Keratinocyte (primary cell): ENCODE results near the gene SMIM14. TPM values are rescaled to one million over a fixed set of nuclear protein-coding genes. Genes with fewer than 3 reads are reported as not detected.

Experiments
- DNase-seq: peaks from one replicate; pipeline ENCODE4 v3.0.0-alpha.2; 2011; ENCODE audit warnings: low read depth, missing footprints, low spot score
- FAIRE-seq: peaks from 2 replicates; lab custom pipeline; 2011; peaks lifted over from hg19 to GRCh38; lab: Jason Lieb, UNC
- H2AFZ ChIP-seq: 2 replicates; pipeline ENCODE4 v1.6.0; 2012; ENCODE audit warnings: low read length, control low read depth, inconsistent platforms; ENCODE audit not compliant: control insufficient read depth
- H3K27ac ChIP-seq: 2 replicates; pipeline ENCODE4 v1.5.1; 2011; ENCODE audit warnings: low read length; ENCODE audit not compliant: control insufficient read depth, insufficient read depth
- H3K27me3 ChIP-seq: 3 replicates; pipeline ENCODE4 v1.6.0; 2011; ENCODE audit warnings: low read length; ENCODE audit not compliant: control insufficient read depth, insufficient read depth; ENCODE audit errors: extremely low read depth
- H3K36me3 ChIP-seq, 2 experiments: 2 replicates in 1 of 2; 3 replicates in 1 of 2; pipeline ENCODE4 v1.5.1; 2011; ENCODE audit warnings: low read length in 2 of 2, mild to moderate bottlenecking in 1 of 2; ENCODE audit not compliant: control insufficient read depth in 2 of 2, insufficient read depth in 2 of 2; ENCODE audit errors: extremely low read depth in 1 of 2
- H3K4me1 ChIP-seq: 3 replicates; pipeline ENCODE4 v1.5.1; 2011; ENCODE audit warnings: low read length; ENCODE audit not compliant: control insufficient read depth, insufficient read depth; ENCODE audit errors: extremely low read depth
- H3K4me2 ChIP-seq: 3 replicates; pipeline ENCODE4 v1.6.0; 2011; ENCODE audit warnings: low read depth, low read length; ENCODE audit not compliant: control insufficient read depth, insufficient read depth; ENCODE audit errors: extremely low read depth
- H3K4me3 ChIP-seq, 3 experiments: fragments of 200-600 bp in 1 of 3; sonication (generic) in 1 of 3; 2 replicates in 2 of 3; 3 replicates in 1 of 3; pipeline ENCODE4 v1.5.1; 2011 to 2016; ENCODE audit warnings: low read length in 3 of 3, mild to moderate bottlenecking in 3 of 3, control low read depth in 2 of 3, inconsistent platforms in 1 of 3, low read depth in 1 of 3, mixed read lengths in 1 of 3, mixed run types in 1 of 3, moderate library complexity in 1 of 3; ENCODE audit not compliant: control insufficient read depth in 2 of 3, insufficient read depth in 2 of 3; ENCODE audit errors: extremely low read depth in 1 of 3
- H3K79me2 ChIP-seq: 2 replicates; pipeline ENCODE4 v1.6.0; 2012; ENCODE audit warnings: low read length; ENCODE audit not compliant: control insufficient read depth, insufficient read depth
- H3K9ac ChIP-seq: 3 replicates; pipeline ENCODE4 v1.6.0; 2011; ENCODE audit warnings: low read length; ENCODE audit not compliant: control insufficient read depth, insufficient read depth; ENCODE audit errors: extremely low read depth
- H3K9me1 ChIP-seq: 3 replicates; pipeline ENCODE4 v1.6.0; 2011; ENCODE audit warnings: low read length; ENCODE audit not compliant: control insufficient read depth, insufficient read depth; ENCODE audit errors: extremely low read depth
- H3K9me3 ChIP-seq: 2 replicates; pipeline ENCODE4 v1.5.1; 2012; ENCODE audit warnings: low read depth, low read length; ENCODE audit not compliant: control insufficient read depth
- H4K20me1 ChIP-seq: 3 replicates; pipeline ENCODE4 v1.6.0; 2011; ENCODE audit warnings: low read length; ENCODE audit not compliant: control insufficient read depth, insufficient read depth; ENCODE audit errors: extremely low read depth
- EZH2 ChIP-seq: IDR thresholded peaks from one replicate; pipeline ENCODE4 v1.6.1; 2012; ENCODE audit warnings: inconsistent platforms, mild to moderate bottlenecking, low read length, moderate library complexity
- dilution Hi-C: fragments of 300-500 bp; cut with MboI; formaldehyde crosslinking; loops from one replicate; pipeline ENCODE4 v1.7.0; 2020; ENCODE audit warnings: low sequenced_read_pairs; ENCODE audit not compliant: extremely low pct_ligation_motif_present
- polyA plus RNA-seq, 5 experiments: library from polyadenylated mRNA; depleted of rRNA in 3 of 5; stranded (reverse) in 3 of 5; stranded (forward) in 1 of 5; unstranded in 1 of 5; fragments of >200 nt; gene quantifications; 1 replicate in 1 of 5; 2 replicates in 3 of 5; 3 replicates in 1 of 5; pipeline versions ENCODE4 v1.2.1 to v1.2.3, GENCODE V29; 2011 to 2012; ENCODE audit warnings: missing spikeins in 2 of 5, low read depth in 1 of 5, low replicate concordance in 1 of 5
- TF ChIP-seq, protein P1 (sequence below), 3 experiments: IDR thresholded peaks in 1 of 3; conservative IDR thresholded peaks in 1 of 3; optimal IDR thresholded peaks in 1 of 3; 2 replicates in 2 of 3; 3 replicates in 1 of 3; pipeline versions ENCODE3 to v1.5.1; 2011; ENCODE audit warnings: low read length in 3 of 3, mild to moderate bottlenecking in 3 of 3, moderate library complexity in 2 of 3, control low read depth in 1 of 3, inconsistent platforms in 1 of 3; ENCODE audit not compliant: insufficient read depth in 2 of 3; ENCODE audit errors: extremely low read depth in 1 of 3

SMIM14 gene
- polyA plus RNA-seq, 1 donor (not counting 4 experiments of a cell fraction or from before 2014, with no cell fraction given), result 13.9 TPM

DNA sequence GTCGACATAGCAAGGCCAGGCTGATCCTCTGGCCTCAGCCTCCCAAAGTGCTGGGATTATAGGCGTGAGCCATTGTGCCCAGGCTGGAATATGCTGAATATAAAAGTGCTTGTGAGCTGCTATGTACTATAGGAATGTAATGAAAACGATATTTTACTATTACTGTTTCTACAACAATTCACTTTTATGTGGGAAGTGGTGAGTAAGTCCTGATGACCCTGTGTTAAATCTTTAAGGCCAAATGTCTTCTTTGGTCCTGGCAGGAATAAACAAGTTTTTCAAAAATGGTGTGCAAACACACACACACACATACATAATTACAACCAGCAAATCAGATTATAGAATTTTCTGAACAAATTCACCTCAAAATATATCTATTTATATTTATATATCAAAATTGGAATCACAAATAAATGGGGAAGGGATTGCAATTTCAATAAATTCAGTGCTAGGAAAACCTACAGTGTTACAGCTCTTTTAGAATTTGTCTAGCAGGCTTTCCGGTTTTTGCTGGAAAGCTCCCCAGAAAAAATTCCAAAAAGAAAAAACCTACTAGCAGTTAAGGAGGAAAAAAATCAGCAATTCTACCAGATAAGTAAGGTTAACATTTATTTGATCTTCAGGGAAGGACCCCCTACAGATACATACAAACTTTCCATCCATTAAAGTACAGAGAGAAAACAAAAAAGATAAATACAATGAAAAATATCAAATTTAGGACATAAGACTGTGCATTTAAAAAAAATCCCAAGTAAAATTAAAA lies 17.9 kb downstream of the SMIM14 start:
- dilution Hi-C loops, result no loop called here
- no peak for DNase-seq
- no peaks in the 10 kb centered on the region for H3K79me2 ChIP-seq
- H3K27ac ChIP-seq, result no peak overlapping the region
- TF ChIP-seq EZH2, result no peak
- TF ChIP-seq, protein P1, sequence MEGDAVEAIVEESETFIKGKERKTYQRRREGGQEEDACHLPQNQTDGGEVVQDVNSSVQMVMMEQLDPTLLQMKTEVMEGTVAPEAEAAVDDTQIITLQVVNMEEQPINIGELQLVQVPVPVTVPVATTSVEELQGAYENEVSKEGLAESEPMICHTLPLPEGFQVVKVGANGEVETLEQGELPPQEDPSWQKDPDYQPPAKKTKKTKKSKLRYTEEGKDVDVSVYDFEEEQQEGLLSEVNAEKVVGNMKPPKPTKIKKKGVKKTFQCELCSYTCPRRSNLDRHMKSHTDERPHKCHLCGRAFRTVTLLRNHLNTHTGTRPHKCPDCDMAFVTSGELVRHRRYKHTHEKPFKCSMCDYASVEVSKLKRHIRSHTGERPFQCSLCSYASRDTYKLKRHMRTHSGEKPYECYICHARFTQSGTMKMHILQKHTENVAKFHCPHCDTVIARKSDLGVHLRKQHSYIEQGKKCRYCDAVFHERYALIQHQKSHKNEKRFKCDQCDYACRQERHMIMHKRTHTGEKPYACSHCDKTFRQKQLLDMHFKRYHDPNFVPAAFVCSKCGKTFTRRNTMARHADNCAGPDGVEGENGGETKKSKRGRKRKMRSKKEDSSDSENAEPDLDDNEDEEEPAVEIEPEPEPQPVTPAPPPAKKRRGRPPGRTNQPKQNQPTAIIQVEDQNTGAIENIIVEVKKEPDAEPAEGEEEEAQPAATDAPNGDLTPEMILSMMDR (optimal IDR thresholded peaks at IDR 0.05 in 1 of 3, IDR thresholded peaks at IDR 0.05 in 1 of 3, conservative IDR thresholded peaks at IDR 0.05 in 1 of 3; ENCODE audit: extremely low read depth in 1 of 3, insufficient read depth in 2 of 3, low read length in 3 of 3), result no peak
- no peak overlapping the region for H3K4me2 ChIP-seq
- H3K9me3 ChIP-seq, result no peaks in the 10 kb centered on the region
- H4K20me1 ChIP-seq, result no peaks in the 10 kb centered on the region
- no peak overlapping the region for H3K4me3 ChIP-seq
- peaks cover 3% of the 10 kb centered on the region for H3K4me1 ChIP-seq
- FAIRE-seq, result no peak
- H3K36me3 ChIP-seq, result no peaks in the 10 kb centered on the region
- no peak overlapping the region for H2AFZ ChIP-seq
- no peaks in the 10 kb centered on the region for H3K27me3 ChIP-seq
- no peaks in the 10 kb centered on the region for H3K9me1 ChIP-seq
- H3K9ac ChIP-seq, result no peak overlapping the region

DNA sequence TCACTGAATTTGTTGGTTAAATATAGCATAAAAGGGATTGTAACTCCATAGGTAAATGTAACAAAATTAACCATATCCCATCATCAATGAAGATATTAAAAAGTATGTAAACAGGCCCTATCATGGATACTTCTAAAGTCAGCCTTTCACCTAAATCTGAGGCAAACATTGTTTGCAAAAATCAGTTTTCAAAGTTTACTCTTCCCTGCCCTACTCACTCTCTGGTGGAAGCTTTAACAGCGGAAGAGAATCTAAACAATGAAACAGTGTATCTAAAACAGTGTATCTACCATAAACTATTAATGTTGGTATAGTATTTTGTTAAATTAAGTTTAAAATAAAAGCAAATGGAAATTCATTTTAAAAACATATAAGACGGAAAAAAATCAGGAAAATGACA lies 21.1 kb downstream of the SMIM14 start:
- Histone ChIP-seq H3K9ac (no peak overlapping the region), H3K27me3 (no peaks in the 10 kb centered on the region), H4K20me1 (no peaks in the 10 kb centered on the region), H3K36me3 (no peaks in the 10 kb centered on the region), H3K4me2 (no peak overlapping the region), H3K4me1 (peaks cover 3% of the 10 kb centered on the region), H3K27ac (no peak overlapping the region), H3K9me1 (no peaks in the 10 kb centered on the region), H2AFZ (no peak overlapping the region), H3K79me2 (no peaks in the 10 kb centered on the region), H3K4me3 (no peak overlapping the region), H3K9me3 (no peaks in the 10 kb centered on the region)
- DNase-seq, result no peak
- no peak for TF ChIP-seq EZH2
- TF ChIP-seq, protein P1 (optimal IDR thresholded peaks at IDR 0.05 in 1 of 3, IDR thresholded peaks at IDR 0.05 in 1 of 3, conservative IDR thresholded peaks at IDR 0.05 in 1 of 3; ENCODE audit: extremely low read depth in 1 of 3, insufficient read depth in 2 of 3, low read length in 3 of 3), result no peak
- dilution Hi-C loops, result no loop called here
- FAIRE-seq, result no peak
